ENCODE data around the gene MATN4. TPM values are rescaled to one million over a fixed set of nuclear protein-coding genes. Genes with fewer than 3 reads are reported as not detected.
A peak's percentile ranks its signal among the peaks of the same experiment; 100 is the strongest.

The MATN4 gene
- total and polyA plus RNA-seq, 2 of the 13 experiments (the other 11 are each of a cell fraction or from before 2014, with no cell fraction given), result not detected

DNA sequence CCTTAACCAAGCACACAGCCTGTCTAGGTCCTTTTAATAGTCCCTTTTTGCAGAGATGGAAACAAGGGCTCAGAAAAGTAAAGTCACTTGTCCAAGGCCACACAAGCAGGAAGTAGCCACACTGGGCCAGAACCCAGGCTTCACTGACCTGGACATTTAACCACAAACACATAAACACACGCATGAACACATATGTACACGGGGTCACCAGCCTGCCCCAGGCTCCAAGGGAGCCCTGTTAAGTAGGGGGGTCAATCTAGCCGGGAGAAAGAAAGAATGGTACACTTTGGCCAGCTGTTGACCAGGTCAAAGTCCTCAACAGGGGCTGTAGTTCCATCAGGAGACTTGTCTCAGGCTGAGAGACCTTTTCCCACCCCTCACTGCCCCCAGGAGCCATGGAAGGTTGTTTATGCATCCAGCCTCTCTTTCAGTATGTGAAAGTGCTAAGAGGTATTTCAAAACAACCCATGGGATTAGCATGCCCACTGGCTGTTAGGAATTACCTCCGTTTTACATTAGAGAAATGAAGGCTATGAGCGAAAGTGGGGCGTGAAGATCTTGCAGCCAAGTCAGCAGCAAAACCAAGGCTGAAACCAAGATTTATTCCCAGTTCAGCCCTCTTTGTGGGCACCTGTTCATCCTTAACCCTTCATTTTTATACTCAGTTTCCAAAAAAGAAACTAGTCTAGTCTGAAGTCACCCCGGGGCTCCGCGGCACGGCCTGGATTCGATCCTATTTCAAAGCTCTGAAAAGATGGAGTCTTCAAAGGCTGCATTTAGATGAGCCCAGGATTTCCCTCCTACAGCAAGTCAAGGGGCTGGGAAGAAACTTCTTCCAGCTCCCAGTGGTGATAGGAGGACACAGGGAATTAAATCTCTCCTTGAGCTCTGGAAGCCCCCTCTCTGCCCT, 30.3 kb upstream of the MATN4 start (continued):
- TF ChIP-seq RERE (CRISPR knock-in tag; IDR thresholded peaks at IDR 0.05; ENCODE audit: low read depth), result peak; percentile 26; the same call in 1 of the 2 replicates
- TF ChIP-seq CEBPB (IDR thresholded peaks at IDR 0.05; ENCODE audit: borderline replicate concordance, low read depth, low read length), result no peak; the same call in 1 of the 2 replicates
- TF ChIP-seq TEAD3 (CRISPR knock-in tag; optimal IDR thresholded peaks at IDR 0.05; ENCODE audit: borderline replicate concordance), result peak; percentile 56
- TF ChIP-seq ZNF331 (CRISPR knock-in tag; IDR thresholded peaks at IDR 0.05), result peak; percentile 66; the same call in 1 of the 2 replicates
- TF ChIP-seq, protein P1, sequence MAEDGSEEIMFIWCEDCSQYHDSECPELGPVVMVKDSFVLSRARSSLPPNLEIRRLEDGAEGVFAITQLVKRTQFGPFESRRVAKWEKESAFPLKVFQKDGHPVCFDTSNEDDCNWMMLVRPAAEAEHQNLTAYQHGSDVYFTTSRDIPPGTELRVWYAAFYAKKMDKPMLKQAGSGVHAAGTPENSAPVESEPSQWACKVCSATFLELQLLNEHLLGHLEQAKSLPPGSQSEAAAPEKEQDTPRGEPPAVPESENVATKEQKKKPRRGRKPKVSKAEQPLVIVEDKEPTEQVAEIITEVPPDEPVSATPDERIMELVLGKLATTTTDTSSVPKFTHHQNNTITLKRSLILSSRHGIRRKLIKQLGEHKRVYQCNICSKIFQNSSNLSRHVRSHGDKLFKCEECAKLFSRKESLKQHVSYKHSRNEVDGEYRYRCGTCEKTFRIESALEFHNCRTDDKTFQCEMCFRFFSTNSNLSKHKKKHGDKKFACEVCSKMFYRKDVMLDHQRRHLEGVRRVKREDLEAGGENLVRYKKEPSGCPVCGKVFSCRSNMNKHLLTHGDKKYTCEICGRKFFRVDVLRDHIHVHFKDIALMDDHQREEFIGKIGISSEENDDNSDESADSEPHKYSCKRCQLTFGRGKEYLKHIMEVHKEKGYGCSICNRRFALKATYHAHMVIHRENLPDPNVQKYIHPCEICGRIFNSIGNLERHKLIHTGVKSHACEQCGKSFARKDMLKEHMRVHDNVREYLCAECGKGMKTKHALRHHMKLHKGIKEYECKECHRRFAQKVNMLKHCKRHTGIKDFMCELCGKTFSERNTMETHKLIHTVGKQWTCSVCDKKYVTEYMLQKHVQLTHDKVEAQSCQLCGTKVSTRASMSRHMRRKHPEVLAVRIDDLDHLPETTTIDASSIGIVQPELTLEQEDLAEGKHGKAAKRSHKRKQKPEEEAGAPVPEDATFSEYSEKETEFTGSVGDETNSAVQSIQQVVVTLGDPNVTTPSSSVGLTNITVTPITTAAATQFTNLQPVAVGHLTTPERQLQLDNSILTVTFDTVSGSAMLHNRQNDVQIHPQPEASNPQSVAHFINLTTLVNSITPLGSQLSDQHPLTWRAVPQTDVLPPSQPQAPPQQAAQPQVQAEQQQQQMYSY (CRISPR knock-in tag; IDR thresholded peaks at IDR 0.05), result no peak
